PC-9 (cell line): ENCODE measurements around the gene CMTR1. TPM values are rescaled to one million over a fixed set of nuclear protein-coding genes. Genes with fewer than 3 reads are reported as not detected.

Experiments
- Bru-seq: library from RNA; stranded (reverse); fragments of 400-500 nt; gene quantifications from one replicate; lab custom pipeline; 2021; lab: Mats Ljungman, UMichigan
- BruChase-seq, 2 experiments: library from RNA; stranded (reverse); fragments of 400-500 nt; gene quantifications; one replicate each; lab custom pipeline; 2021; lab: Mats Ljungman, UMichigan
- BruUV-seq: library from RNA; stranded (reverse); fragments of 400-500 nt; replicated peaks from 2 replicates; lab custom pipeline; 2021; lab: Mats Ljungman, UMichigan
- CTCF ChIA-PET: fragments of 300-600 bp; sonication (Branson Sonifier 250); formaldehyde crosslinking; loops from one replicate; lab custom pipeline; 2022; ENCODE audit warnings: antibody characterized with exemption; lab: Charles Lee
- POLR2A ChIA-PET: fragments of 300-600 bp; sonication (Branson Sonifier 250); formaldehyde crosslinking; loops from one replicate; lab custom pipeline; 2022; ENCODE audit warnings: antibody characterized with exemption; ENCODE audit not compliant: unreplicated experiment; lab: Charles Lee
- DNase-seq, 2 experiments: peaks; one replicate each; pipeline versions ENCODE4 v3.0.0 to v3.0.0-alpha.2; 2015 to 2022; ENCODE audit warnings: mixed read lengths in 1 of 2
- H2AFZ ChIP-seq: fragments of 200-600 bp; sonication (generic); 2 replicates; pipeline ENCODE4 v1.8.1; 2017; ENCODE audit warnings: antibody characterized with exemption
- H3F3A ChIP-seq: fragments of 200-600 bp; sonication (generic); 2 replicates; pipeline ENCODE4 v1.8.1; 2017; ENCODE audit warnings: antibody characterized with exemption, mild to moderate bottlenecking, low read depth; ENCODE audit not compliant: insufficient read depth
- H3K27ac ChIP-seq: fragments of 200-600 bp; sonication (generic); 2 replicates; pipeline ENCODE4 v1.6.1; 2016; ENCODE audit warnings: mixed run types
- H3K27me3 ChIP-seq: fragments of 200-600 bp; sonication (generic); 2 replicates; pipeline ENCODE4 v1.6.1; 2016; ENCODE audit warnings: low read depth, mixed run types; ENCODE audit not compliant: insufficient read depth
- H3K36me3 ChIP-seq: fragments of 200-600 bp; sonication (generic); 2 replicates; pipeline ENCODE4 v1.6.1; 2016; ENCODE audit warnings: low read depth, mixed run types
- H3K4me1 ChIP-seq: fragments of 200-600 bp; sonication (generic); replicated peaks from 2 replicates; pipeline ENCODE4 v1.6.1; 2016; ENCODE audit warnings: mixed run types; ENCODE audit not compliant: insufficient read depth
- H3K4me2 ChIP-seq: fragments of 200-600 bp; sonication (generic); 2 replicates; pipeline ENCODE4 v1.6.1; 2017; ENCODE audit warnings: mixed run types
- H3K4me3 ChIP-seq: fragments of 200-600 bp; sonication (generic); 2 replicates; pipeline ENCODE4 v1.6.1; 2016; ENCODE audit warnings: mixed run types
- H3K79me2 ChIP-seq: fragments of 200-600 bp; sonication (generic); 2 replicates; pipeline ENCODE4 v1.6.1; 2017; ENCODE audit warnings: low read depth, mixed run types
- H3K9me2 ChIP-seq: fragments of 200-600 bp; sonication (generic); 2 replicates; pipeline ENCODE4 v1.8.1; 2017; ENCODE audit warnings: mild to moderate bottlenecking; ENCODE audit not compliant: insufficient read depth
- H3K9me3 ChIP-seq: fragments of 200-600 bp; sonication (generic); 2 replicates; pipeline ENCODE4 v1.8.1; 2016; ENCODE audit warnings: low read depth; ENCODE audit not compliant: insufficient read depth
- H4K20me1 ChIP-seq: fragments of 200-600 bp; sonication (generic); 2 replicates; pipeline ENCODE4 v1.8.1; 2017; ENCODE audit not compliant: insufficient read depth
- EZH2 ChIP-seq: fragments of 200-600 bp; sonication (generic); IDR thresholded peaks from 2 replicates; pipeline ENCODE4 v1.8.0; 2017; ENCODE audit warnings: antibody characterized with exemption, low read depth
- intact Hi-C: fragments of 100-400 bp; cut with micrococcal nuclease; formaldehyde crosslinking; loops from one replicate; pipeline ENCODE4 v1.10.0; 2022; ENCODE audit not compliant: unreplicated experiment
- long read RNA-seq: library from polyadenylated mRNA; stranded (forward); transcript quantifications from one replicate; pipeline ENCODE4 v2.0.0, GENCODE V29; 2022
- total RNA-seq: library from RNA; stranded (reverse); gene quantifications from 2 replicates; pipeline ENCODE4 v1.2.3, GENCODE V29; 2021
- TF ChIP-seq, protein P1 (sequence below): fragments of 200-600 bp; sonication (generic); conservative IDR thresholded peaks from 2 replicates; pipeline ENCODE4 v1.6.1; 2017; ENCODE audit warnings: mixed run types, antibody characterized with exemption, mild to moderate bottlenecking, moderate library complexity

The CMTR1 gene, protein sequence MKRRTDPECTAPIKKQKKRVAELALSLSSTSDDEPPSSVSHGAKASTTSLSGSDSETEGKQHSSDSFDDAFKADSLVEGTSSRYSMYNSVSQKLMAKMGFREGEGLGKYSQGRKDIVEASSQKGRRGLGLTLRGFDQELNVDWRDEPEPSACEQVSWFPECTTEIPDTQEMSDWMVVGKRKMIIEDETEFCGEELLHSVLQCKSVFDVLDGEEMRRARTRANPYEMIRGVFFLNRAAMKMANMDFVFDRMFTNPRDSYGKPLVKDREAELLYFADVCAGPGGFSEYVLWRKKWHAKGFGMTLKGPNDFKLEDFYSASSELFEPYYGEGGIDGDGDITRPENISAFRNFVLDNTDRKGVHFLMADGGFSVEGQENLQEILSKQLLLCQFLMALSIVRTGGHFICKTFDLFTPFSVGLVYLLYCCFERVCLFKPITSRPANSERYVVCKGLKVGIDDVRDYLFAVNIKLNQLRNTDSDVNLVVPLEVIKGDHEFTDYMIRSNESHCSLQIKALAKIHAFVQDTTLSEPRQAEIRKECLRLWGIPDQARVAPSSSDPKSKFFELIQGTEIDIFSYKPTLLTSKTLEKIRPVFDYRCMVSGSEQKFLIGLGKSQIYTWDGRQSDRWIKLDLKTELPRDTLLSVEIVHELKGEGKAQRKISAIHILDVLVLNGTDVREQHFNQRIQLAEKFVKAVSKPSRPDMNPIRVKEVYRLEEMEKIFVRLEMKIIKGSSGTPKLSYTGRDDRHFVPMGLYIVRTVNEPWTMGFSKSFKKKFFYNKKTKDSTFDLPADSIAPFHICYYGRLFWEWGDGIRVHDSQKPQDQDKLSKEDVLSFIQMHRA
- total RNA-seq (28.3 and 37.0 TPM in 2 replicates), Bru-seq, nascent RNA (percentile 69 among the genes with signal in this experiment), BruChase-seq, experiment 1, labeled RNA remaining after a 2-hour chase (percentile 67 among the genes with signal in this experiment), BruChase-seq, experiment 2, labeled RNA remaining after a 6-hour chase (percentile 67 among the genes with signal in this experiment)
- long read RNA-seq, full-length matches to known transcripts, result 8 of 35 reads
- long read RNA-seq, partial matches to known transcripts, result 23 of 35 reads
- long read RNA-seq, other reads (novel, unspliced or antisense), result 4 of 35 reads

DNA sequence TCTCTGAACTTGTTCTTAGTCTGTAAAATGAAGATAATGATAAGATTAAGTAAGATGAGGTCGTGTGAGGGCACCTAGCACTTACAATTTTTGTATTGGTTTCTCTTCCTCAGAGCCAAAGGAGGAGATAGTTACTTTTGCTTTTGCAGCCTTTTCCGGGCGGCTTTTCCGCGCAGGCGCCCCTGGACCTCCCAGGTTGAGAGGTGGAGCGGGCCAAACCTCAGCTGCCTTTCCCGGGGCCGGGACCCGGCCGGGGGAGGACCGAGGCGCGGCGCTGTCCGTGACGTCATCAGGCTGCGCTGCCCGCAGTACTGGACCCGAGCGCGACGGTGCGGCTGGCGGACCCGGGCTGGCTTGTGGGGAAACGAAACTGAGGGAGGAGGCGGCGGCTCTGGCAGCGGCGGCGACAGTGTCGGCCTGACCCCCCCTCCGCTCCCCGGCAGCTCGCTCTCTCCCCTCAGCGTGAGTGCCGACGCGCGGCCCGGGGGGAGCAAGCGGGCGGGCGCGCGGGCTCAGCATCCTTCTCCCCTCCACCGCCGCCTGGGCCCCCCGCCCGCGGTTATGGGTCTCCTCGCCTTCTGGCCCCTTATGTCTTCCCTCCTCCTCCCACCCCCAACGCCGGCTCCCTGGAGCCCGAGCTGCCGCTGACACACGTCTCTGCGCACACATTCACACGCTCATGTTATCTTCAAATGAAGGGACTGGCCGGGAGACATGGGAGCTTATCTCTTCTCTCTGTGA, at the start of gene CMTR1:
TSS of gene CMTR1 (plus strand) at position 306 of the 741 bp plus-strand sequence. CDS start 2,409 bp downstream, outside the sequence.
- peaks cover 12% of the 10 kb centered on the region; the same call in 1 of the 2 replicates for H3K36me3 ChIP-seq
- BruUV-seq, result no TSS peak
- no peaks in the 10 kb centered on the region for H3K27me3 ChIP-seq
- peaks cover 14% of the 10 kb centered on the region for H3K4me1 ChIP-seq
- peak within 1 kb of the TSS; percentile 97 for H2AFZ ChIP-seq
- H3K9me2 ChIP-seq, result no peaks in the 10 kb centered on the region
- H4K20me1 ChIP-seq, result no peaks in the 10 kb centered on the region
- intact Hi-C loops, result no loop called here
- ChIA-PET POLR2A (interaction anchor here (0.5 to 0.8 kb wide), 4 partner anchors 40 to 1343 kb away, joined by 3 to 7 read pairs (median 4); no protein-coding TSS in a partner anchor), CTCF (interaction anchor here (0.6 to 0.9 kb wide), 3 partner anchors 381 to 651 kb away, joined by 3 to 4 read pairs (median 3); no protein-coding TSS in a partner anchor)
- peak; percentile 70 to 92 for DNase-seq
- no peaks in the 10 kb centered on the region for H3K9me3 ChIP-seq
- peak within 1 kb of the TSS; percentile 99 for H3K4me2 ChIP-seq
- H3K27ac ChIP-seq, result 0 out of 2 replicates have a peak within 1 kb of the TSS, but pooled peaks have one; percentile 13
- peaks cover 21% of the 10 kb centered on the region for H3K79me2 ChIP-seq
- H3K4me3 ChIP-seq, result peak within 1 kb of the TSS; percentile 87
- no peaks in the 10 kb centered on the region for H3F3A ChIP-seq
- TF ChIP-seq EZH2, result no peak

DNA sequence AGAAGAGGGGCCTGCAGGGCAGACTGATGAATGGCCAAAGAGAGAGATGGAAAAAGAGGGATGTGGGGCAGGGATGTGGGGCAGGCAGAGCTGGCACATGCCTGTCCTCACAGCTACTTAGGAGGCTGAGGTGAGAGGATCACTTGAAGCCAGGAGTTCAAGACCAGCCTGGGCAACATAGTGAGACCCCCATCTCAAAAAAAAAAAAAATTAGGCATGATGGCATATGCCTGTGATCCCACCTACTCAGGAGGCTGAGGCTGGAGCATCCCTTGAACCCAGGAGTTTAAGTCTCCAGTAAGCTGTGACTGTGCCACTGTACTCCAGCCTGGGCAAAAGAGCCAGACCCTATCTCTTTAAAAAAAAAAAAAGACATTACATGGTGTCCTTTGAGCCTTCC, 44.4 kb upstream of the CMTR1 start:
- no peak overlapping the region for H2AFZ ChIP-seq
- H3K36me3 ChIP-seq, result peaks cover 11% of the 10 kb centered on the region; the same call in 1 of the 2 replicates
- intact Hi-C loops, result no loop called here
- TF ChIP-seq, protein P1, sequence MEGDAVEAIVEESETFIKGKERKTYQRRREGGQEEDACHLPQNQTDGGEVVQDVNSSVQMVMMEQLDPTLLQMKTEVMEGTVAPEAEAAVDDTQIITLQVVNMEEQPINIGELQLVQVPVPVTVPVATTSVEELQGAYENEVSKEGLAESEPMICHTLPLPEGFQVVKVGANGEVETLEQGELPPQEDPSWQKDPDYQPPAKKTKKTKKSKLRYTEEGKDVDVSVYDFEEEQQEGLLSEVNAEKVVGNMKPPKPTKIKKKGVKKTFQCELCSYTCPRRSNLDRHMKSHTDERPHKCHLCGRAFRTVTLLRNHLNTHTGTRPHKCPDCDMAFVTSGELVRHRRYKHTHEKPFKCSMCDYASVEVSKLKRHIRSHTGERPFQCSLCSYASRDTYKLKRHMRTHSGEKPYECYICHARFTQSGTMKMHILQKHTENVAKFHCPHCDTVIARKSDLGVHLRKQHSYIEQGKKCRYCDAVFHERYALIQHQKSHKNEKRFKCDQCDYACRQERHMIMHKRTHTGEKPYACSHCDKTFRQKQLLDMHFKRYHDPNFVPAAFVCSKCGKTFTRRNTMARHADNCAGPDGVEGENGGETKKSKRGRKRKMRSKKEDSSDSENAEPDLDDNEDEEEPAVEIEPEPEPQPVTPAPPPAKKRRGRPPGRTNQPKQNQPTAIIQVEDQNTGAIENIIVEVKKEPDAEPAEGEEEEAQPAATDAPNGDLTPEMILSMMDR, result no peak
- no peak for TF ChIP-seq EZH2
- no peaks in the 10 kb centered on the region for H4K20me1 ChIP-seq
- no peaks in the 10 kb centered on the region for H3K4me1 ChIP-seq
- no peak overlapping the region for H3K4me2 ChIP-seq
- H3K9me3 ChIP-seq, result no peaks in the 10 kb centered on the region
- H3K27ac ChIP-seq, result no peak overlapping the region
- H3K79me2 ChIP-seq, result no peaks in the 10 kb centered on the region
- no peaks in the 10 kb centered on the region for H3K27me3 ChIP-seq
- no peaks in the 10 kb centered on the region for H3F3A ChIP-seq
- ChIA-PET POLR2A (no interaction called here), CTCF (no interaction called here)
- BruUV-seq, result no TSS peak
- H3K4me3 ChIP-seq, result no peak overlapping the region
- no peak for DNase-seq
- H3K9me2 ChIP-seq, result no peaks in the 10 kb centered on the region

DNA sequence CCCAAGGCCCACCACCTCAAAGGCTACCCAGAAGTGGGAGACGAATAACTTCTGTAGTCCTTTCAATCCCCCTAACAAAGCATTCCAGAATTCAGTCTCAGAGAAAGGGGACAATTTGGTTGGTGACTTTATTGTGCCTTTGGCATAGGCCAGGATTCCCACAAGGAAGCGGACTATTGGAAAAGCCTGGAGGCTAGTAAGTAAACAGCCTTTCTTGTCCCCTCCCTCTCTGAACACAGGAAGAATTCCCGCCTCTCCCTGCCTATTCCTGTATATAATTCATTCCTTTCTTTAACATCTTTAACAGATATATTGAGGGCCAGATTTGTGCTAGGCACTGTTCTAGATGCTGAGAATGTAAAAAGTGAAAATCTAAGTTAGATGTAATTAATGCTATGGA, 43.2 kb upstream of the CMTR1 start:
- ChIA-PET POLR2A (no interaction called here), CTCF (no interaction called here)
- no peak overlapping the region for H3K27ac ChIP-seq
- no peaks in the 10 kb centered on the region for H3K4me1 ChIP-seq
- H3K9me2 ChIP-seq, result no peaks in the 10 kb centered on the region
- TF ChIP-seq, protein P1, result no peak
- no peak for TF ChIP-seq EZH2
- no TSS peak for BruUV-seq
- no peak overlapping the region for H3K4me3 ChIP-seq
- intact Hi-C loops, result no loop called here
- DNase-seq, result no peak
- H3F3A ChIP-seq, result no peaks in the 10 kb centered on the region
- peaks cover 11% of the 10 kb centered on the region; the same call in 1 of the 2 replicates for H3K36me3 ChIP-seq
- no peaks in the 10 kb centered on the region for H3K79me2 ChIP-seq
- no peaks in the 10 kb centered on the region for H3K9me3 ChIP-seq
- no peaks in the 10 kb centered on the region for H4K20me1 ChIP-seq
- H3K4me2 ChIP-seq, result no peak overlapping the region
- no peaks in the 10 kb centered on the region for H3K27me3 ChIP-seq
- H2AFZ ChIP-seq, result no peak overlapping the region
